ENCODE measurements around the gene MRLN. TPM values are rescaled to one million over a fixed set of nuclear protein-coding genes. Genes with fewer than 3 reads are reported as not detected.

Gene MRLN
- polyA plus RNA-seq, 1 donor from 2014 or later = not detected

DNA sequence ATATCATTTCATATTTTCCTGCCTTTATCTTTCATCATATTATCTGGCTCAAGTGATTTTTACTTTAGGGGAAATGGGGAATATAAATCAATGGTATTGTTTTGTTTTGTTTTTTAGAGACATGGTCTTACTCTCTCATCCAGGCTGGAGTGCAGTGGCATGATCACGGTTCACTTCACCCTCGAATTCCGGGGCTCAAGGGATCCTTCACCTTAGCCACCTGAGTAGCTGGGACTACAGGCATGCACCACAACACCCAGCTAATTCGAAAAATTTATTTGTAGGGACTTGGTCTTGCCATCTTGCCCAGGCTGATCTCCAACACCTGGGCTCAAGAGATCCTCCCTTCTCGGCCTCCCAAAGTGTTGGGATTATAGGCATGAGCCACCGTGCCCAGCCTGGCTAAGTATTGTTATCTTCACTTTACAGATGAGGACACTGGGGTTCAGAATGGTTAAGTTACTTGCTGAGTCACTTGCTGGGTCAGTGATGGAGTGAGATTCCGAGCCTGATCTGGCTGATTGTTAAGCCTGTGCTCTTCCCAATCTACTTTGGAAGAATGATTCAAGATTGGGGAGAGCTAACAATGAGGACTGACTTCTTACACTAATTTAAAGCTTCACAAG is 39.9 kb downstream of the MRLN start:
- Histone ChIP-seq H3K27ac (ENCODE audit: low read length) (no peak overlapping the region), H3K27me3 (ENCODE audit: insufficient read depth, low read depth, low read length) (no peaks in the 10 kb centered on the region), H3K9me3 (ENCODE audit: low read length) (no peaks in the 10 kb centered on the region), H2AFZ (ENCODE audit: low read depth, low read length) (no peak overlapping the region), H3K9ac (ENCODE audit: low read length) (no peak overlapping the region), H3K4me3 (ENCODE audit: low read length) (no peak overlapping the region), H3K9me2 (ENCODE audit: insufficient read depth, low read length) (no peaks in the 10 kb centered on the region), H4K20me1 (ENCODE audit: insufficient read depth) (no peaks in the 10 kb centered on the region), H3F3A (ENCODE audit: insufficient read depth, low read length, poor library complexity, severe bottlenecking) (no peaks in the 10 kb centered on the region), H3K4me2 (ENCODE audit: low read length) (no peak overlapping the region), H3K79me2 (replicated peaks; ENCODE audit: insufficient read depth, low read length) (peaks cover 8% of the 10 kb centered on the region), H3K36me3 (ENCODE audit: insufficient read depth, low read length) (no peaks in the 10 kb centered on the region)
- TF ChIP-seq MXI1 (conservative IDR thresholded peaks at IDR 0.05; ENCODE audit: poor library complexity, severe bottlenecking) (no peak), EZH2 (IDR thresholded peaks at IDR 0.05; ENCODE audit: borderline replicate concordance, insufficient read depth, low read length, poor library complexity, severe bottlenecking) (no peak), TAF1 (IDR thresholded peaks at IDR 0.05; ENCODE audit: low read depth) (no peak), RAD21 (conservative IDR thresholded peaks at IDR 0.05) (no peak), POLR2AphosphoS5 (IDR thresholded peaks at IDR 0.05) (no peak), SMC3 (conservative IDR thresholded peaks at IDR 0.05; ENCODE audit: poor library complexity) (no peak), EP300 (conservative IDR thresholded peaks at IDR 0.05; ENCODE audit: poor library complexity, severe bottlenecking) (no peak)
- TF ChIP-seq, protein P1, sequence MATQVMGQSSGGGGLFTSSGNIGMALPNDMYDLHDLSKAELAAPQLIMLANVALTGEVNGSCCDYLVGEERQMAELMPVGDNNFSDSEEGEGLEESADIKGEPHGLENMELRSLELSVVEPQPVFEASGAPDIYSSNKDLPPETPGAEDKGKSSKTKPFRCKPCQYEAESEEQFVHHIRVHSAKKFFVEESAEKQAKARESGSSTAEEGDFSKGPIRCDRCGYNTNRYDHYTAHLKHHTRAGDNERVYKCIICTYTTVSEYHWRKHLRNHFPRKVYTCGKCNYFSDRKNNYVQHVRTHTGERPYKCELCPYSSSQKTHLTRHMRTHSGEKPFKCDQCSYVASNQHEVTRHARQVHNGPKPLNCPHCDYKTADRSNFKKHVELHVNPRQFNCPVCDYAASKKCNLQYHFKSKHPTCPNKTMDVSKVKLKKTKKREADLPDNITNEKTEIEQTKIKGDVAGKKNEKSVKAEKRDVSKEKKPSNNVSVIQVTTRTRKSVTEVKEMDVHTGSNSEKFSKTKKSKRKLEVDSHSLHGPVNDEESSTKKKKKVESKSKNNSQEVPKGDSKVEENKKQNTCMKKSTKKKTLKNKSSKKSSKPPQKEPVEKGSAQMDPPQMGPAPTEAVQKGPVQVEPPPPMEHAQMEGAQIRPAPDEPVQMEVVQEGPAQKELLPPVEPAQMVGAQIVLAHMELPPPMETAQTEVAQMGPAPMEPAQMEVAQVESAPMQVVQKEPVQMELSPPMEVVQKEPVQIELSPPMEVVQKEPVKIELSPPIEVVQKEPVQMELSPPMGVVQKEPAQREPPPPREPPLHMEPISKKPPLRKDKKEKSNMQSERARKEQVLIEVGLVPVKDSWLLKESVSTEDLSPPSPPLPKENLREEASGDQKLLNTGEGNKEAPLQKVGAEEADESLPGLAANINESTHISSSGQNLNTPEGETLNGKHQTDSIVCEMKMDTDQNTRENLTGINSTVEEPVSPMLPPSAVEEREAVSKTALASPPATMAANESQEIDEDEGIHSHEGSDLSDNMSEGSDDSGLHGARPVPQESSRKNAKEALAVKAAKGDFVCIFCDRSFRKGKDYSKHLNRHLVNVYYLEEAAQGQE (IDR thresholded peaks at IDR 0.05; ENCODE audit: borderline replicate concordance) = no peak
- TF ChIP-seq, protein P2, sequence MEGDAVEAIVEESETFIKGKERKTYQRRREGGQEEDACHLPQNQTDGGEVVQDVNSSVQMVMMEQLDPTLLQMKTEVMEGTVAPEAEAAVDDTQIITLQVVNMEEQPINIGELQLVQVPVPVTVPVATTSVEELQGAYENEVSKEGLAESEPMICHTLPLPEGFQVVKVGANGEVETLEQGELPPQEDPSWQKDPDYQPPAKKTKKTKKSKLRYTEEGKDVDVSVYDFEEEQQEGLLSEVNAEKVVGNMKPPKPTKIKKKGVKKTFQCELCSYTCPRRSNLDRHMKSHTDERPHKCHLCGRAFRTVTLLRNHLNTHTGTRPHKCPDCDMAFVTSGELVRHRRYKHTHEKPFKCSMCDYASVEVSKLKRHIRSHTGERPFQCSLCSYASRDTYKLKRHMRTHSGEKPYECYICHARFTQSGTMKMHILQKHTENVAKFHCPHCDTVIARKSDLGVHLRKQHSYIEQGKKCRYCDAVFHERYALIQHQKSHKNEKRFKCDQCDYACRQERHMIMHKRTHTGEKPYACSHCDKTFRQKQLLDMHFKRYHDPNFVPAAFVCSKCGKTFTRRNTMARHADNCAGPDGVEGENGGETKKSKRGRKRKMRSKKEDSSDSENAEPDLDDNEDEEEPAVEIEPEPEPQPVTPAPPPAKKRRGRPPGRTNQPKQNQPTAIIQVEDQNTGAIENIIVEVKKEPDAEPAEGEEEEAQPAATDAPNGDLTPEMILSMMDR (IDR thresholded peaks at IDR 0.05; ENCODE audit: poor library complexity, severe bottlenecking) = no peak

DNA sequence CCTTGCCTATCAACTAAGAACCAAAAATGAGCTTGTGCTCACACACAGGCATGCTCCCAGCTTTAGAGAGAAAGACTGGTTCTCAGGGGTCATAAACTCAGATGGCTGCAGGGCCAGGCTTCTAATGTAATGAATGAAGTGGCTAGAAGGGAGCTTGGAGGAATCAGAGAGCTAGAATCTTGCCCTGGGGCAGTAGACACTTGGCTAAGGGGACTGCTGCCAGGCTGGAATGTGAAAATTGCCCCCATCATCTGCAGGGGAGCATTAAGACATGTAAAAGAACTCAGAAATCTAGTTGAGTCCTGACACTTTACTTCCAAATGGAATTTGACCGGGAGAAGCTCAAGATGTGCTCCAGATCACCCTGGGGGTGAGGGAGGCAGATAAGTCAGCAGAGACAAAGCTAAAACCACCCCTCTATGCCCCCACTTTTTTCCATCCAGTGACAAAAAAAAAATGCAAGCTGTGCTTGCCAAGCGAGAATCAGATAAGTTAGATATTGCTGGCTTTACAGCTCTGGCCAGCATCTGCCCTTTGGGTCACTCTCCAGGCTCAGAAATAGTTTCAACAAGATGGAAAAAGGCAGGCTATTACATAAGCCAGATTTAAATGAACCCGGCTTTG is 41.3 kb downstream of the MRLN start:
- Histone ChIP-seq H3K79me2 (replicated peaks; ENCODE audit: insufficient read depth, low read length) (peaks cover 20% of the 10 kb centered on the region), H3K4me2 (ENCODE audit: low read length) (no peak overlapping the region), H3K9me3 (ENCODE audit: low read length) (no peaks in the 10 kb centered on the region), H3F3A (ENCODE audit: insufficient read depth, low read length, poor library complexity, severe bottlenecking) (peaks cover 2% of the 10 kb centered on the region), H3K27ac (ENCODE audit: low read length) (no peak overlapping the region), H4K20me1 (ENCODE audit: insufficient read depth) (no peaks in the 10 kb centered on the region), H3K9me2 (ENCODE audit: insufficient read depth, low read length) (no peaks in the 10 kb centered on the region), H3K9ac (ENCODE audit: low read length) (no peak overlapping the region), H3K27me3 (ENCODE audit: insufficient read depth, low read depth, low read length) (no peaks in the 10 kb centered on the region), H2AFZ (ENCODE audit: low read depth, low read length) (no peak overlapping the region), H3K4me3 (ENCODE audit: low read length) (no peak overlapping the region), H3K36me3 (ENCODE audit: insufficient read depth, low read length) (no peaks in the 10 kb centered on the region)
- TF ChIP-seq MXI1 (conservative IDR thresholded peaks at IDR 0.05; ENCODE audit: poor library complexity, severe bottlenecking) (no peak), EZH2 (IDR thresholded peaks at IDR 0.05; ENCODE audit: borderline replicate concordance, insufficient read depth, low read length, poor library complexity, severe bottlenecking) (no peak), POLR2AphosphoS5 (IDR thresholded peaks at IDR 0.05) (no peak), SMC3 (conservative IDR thresholded peaks at IDR 0.05; ENCODE audit: poor library complexity) (no peak), EP300 (conservative IDR thresholded peaks at IDR 0.05; ENCODE audit: poor library complexity, severe bottlenecking) (no peak), TAF1 (IDR thresholded peaks at IDR 0.05; ENCODE audit: low read depth) (no peak)
- TF ChIP-seq, protein P1 (IDR thresholded peaks at IDR 0.05; ENCODE audit: borderline replicate concordance) = no peak

All from neural cell (in vitro differentiated cells).